ENCODE data around the gene OR10H5.
A peak's percentile ranks its signal among the peaks of the same experiment; 100 is the strongest.
"Not testable (repeated sequence)": the region's sequence is repeated elsewhere in the genome, so short reads cannot be mapped to it uniquely, and the experiment has no call there.

OR10H5 gene

GRCh38 chr19:15829786-15830185 is 42.3 kb downstream of the OR10H5 start:
- ATAC-seq (no peak), DNase-seq (no peak)
- Mint-ChIP-seq H3K36me3 (ENCODE audit: low read depth) (no peaks in the 10 kb centered on the region), H3K4me1 (no peaks in the 10 kb centered on the region), H3K27ac (no peak overlapping the region), H3K27me3 (no peaks in the 10 kb centered on the region), H3K4me3 (no peak overlapping the region), H3K9me3 (no peaks in the 10 kb centered on the region)

GRCh38 chr19:15831626-15832025 is 44.2 kb downstream of the OR10H5 start:
- H3K27me3 Mint-ChIP-seq = no peaks in the 10 kb centered on the region

GRCh38 chr19:15834232-15834631 is 46.8 kb downstream of the OR10H5 start:
- not testable (repeated sequence) for H3K9me3 Mint-ChIP-seq; ATAC-seq; H3K27me3 Mint-ChIP-seq; DNase-seq; H3K36me3 Mint-ChIP-seq (ENCODE audit: low read depth); H3K4me3 Mint-ChIP-seq; H3K27ac Mint-ChIP-seq
- peaks cover 21% of the 10 kb centered on the region for H3K4me1 Mint-ChIP-seq

More at GRCh38 chr19:15831626-15832025, 44.2 kb downstream of the OR10H5 start:
- no peak overlapping the region for H3K4me3 Mint-ChIP-seq
- no peaks in the 10 kb centered on the region for H3K36me3 Mint-ChIP-seq (ENCODE audit: low read depth)
- ATAC-seq = no peak
- DNase-seq = no peak
- no peak overlapping the region for H3K27ac Mint-ChIP-seq
- H3K4me1 Mint-ChIP-seq = peaks cover 10% of the 10 kb centered on the region
- H3K9me3 Mint-ChIP-seq = no peaks in the 10 kb centered on the region

GRCh38 chr19:15835565-15836329 is 48.3 kb downstream of the OR10H5 start:
- Mint-ChIP-seq H3K4me3 (peak overlapping the region; percentile 93), H3K27ac (peak overlapping the region; percentile 98), H3K4me1 (peaks cover 24% of the 10 kb centered on the region)
- H3K36me3 Mint-ChIP-seq (ENCODE audit: low read depth); H3K9me3 Mint-ChIP-seq; H3K27me3 Mint-ChIP-seq: not testable (repeated sequence)
- DNase-seq (peak; percentile 29), ATAC-seq (peak; percentile 5)

- H3K9me3 Mint-ChIP-seq = no peaks in the 10 kb centered on the region
- no peaks in the 10 kb centered on the region for H3K36me3 Mint-ChIP-seq (ENCODE audit: low read depth)
- DNase-seq (peak; percentile 94), ATAC-seq (peak; percentile 97)
- H3K27me3 Mint-ChIP-seq = no peaks in the 10 kb centered on the region
- peak overlapping the region; percentile 98 for H3K27ac Mint-ChIP-seq
- H3K4me3 Mint-ChIP-seq = peak overlapping the region; percentile 93
- H3K4me1 Mint-ChIP-seq = peaks cover 24% of the 10 kb centered on the region
Measured at GRCh38 chr19:15836330-15837220, 49.1 kb downstream of the OR10H5 start.

GRCh38 chr19:15837221-15837731 is 49.8 kb downstream of the OR10H5 start:
- Mint-ChIP-seq H3K4me3 (peak overlapping the region; percentile 93), H3K27ac (peak overlapping the region; percentile 98), H3K27me3 (no peaks in the 10 kb centered on the region), H3K4me1 (peaks cover 24% of the 10 kb centered on the region), H3K36me3 (ENCODE audit: low read depth) (no peaks in the 10 kb centered on the region), H3K9me3 (no peaks in the 10 kb centered on the region)
- ATAC-seq (no peak), DNase-seq (no peak)

GRCh38 chr19:15838351-15838750 is 50.9 kb downstream of the OR10H5 start:
- no peak overlapping the region for H3K27ac Mint-ChIP-seq
- ATAC-seq (no peak), DNase-seq (no peak)
- H3K27me3 Mint-ChIP-seq = no peaks in the 10 kb centered on the region
- H3K4me1 Mint-ChIP-seq = peaks cover 29% of the 10 kb centered on the region
- H3K36me3 Mint-ChIP-seq (ENCODE audit: low read depth) = no peaks in the 10 kb centered on the region
- H3K4me3 Mint-ChIP-seq = no peak overlapping the region
- no peaks in the 10 kb centered on the region for H3K9me3 Mint-ChIP-seq

GRCh38 chr19:15839888-15840287 is 52.4 kb downstream of the OR10H5 start:
- not testable (repeated sequence) for DNase-seq; H3K4me3 Mint-ChIP-seq; H3K36me3 Mint-ChIP-seq (ENCODE audit: low read depth); H3K9me3 Mint-ChIP-seq; H3K27ac Mint-ChIP-seq; H3K27me3 Mint-ChIP-seq; ATAC-seq
- H3K4me1 Mint-ChIP-seq = peaks cover 40% of the 10 kb centered on the region

- Mint-ChIP-seq H3K4me1 (peaks cover 35% of the 10 kb centered on the region), H3K4me3 (no peak overlapping the region), H3K27ac (no peak overlapping the region), H3K36me3 (ENCODE audit: low read depth) (no peaks in the 10 kb centered on the region), H3K9me3 (no peaks in the 10 kb centered on the region), H3K27me3 (no peaks in the 10 kb centered on the region)
- DNase-seq (no peak), ATAC-seq (no peak)
Measured at GRCh38 chr19:15840833-15841232, 53.4 kb downstream of the OR10H5 start.

- Mint-ChIP-seq H3K4me1 (peaks cover 29% of the 10 kb centered on the region), H3K9me3 (no peaks in the 10 kb centered on the region), H3K4me3 (no peak overlapping the region), H3K27ac (no peak overlapping the region), H3K36me3 (ENCODE audit: low read depth) (no peaks in the 10 kb centered on the region), H3K27me3 (no peaks in the 10 kb centered on the region)
- peak; percentile 17 for DNase-seq
- no peak for ATAC-seq
Measured at GRCh38 chr19:15841875-15842569, 54.6 kb downstream of the OR10H5 start.

GRCh38 chr19:15843203-15843893 is 55.9 kb downstream of the OR10H5 start:
- Mint-ChIP-seq H3K27ac (peak overlapping the region; percentile 17), H3K36me3 (ENCODE audit: low read depth) (no peaks in the 10 kb centered on the region), H3K4me3 (no peak overlapping the region), H3K4me1 (peaks cover 22% of the 10 kb centered on the region), H3K9me3 (no peaks in the 10 kb centered on the region), H3K27me3 (no peaks in the 10 kb centered on the region)
- ATAC-seq (no peak), DNase-seq (no peak)

- not testable (repeated sequence) for H3K4me3 Mint-ChIP-seq; ATAC-seq; H3K36me3 Mint-ChIP-seq (ENCODE audit: low read depth); H3K27me3 Mint-ChIP-seq; H3K9me3 Mint-ChIP-seq; DNase-seq
- peaks cover 20% of the 10 kb centered on the region for H3K4me1 Mint-ChIP-seq
- H3K27ac Mint-ChIP-seq = peak overlapping the region; percentile 17
Measured at GRCh38 chr19:15843894-15844222, 56.4 kb downstream of the OR10H5 start.

GRCh38 chr19:15846923-15847322 is 59.5 kb downstream of the OR10H5 start:
- no peaks in the 10 kb centered on the region for H3K9me3 Mint-ChIP-seq
- no peak overlapping the region for H3K27ac Mint-ChIP-seq
- no peak overlapping the region for H3K4me3 Mint-ChIP-seq
- no peaks in the 10 kb centered on the region for H3K27me3 Mint-ChIP-seq
- no peak for DNase-seq
- no peaks in the 10 kb centered on the region for H3K36me3 Mint-ChIP-seq (ENCODE audit: low read depth)
- ATAC-seq = no peak
- H3K4me1 Mint-ChIP-seq = peaks cover 17% of the 10 kb centered on the region

- ATAC-seq = no peak
- DNase-seq = no peak
- Mint-ChIP-seq H3K4me3 (no peak overlapping the region), H3K9me3 (no peaks in the 10 kb centered on the region), H3K27me3 (no peaks in the 10 kb centered on the region), H3K36me3 (ENCODE audit: low read depth) (no peaks in the 10 kb centered on the region), H3K27ac (no peak overlapping the region), H3K4me1 (no peaks in the 10 kb centered on the region)
Measured at GRCh38 chr19:15850385-15850784, 62.9 kb downstream of the OR10H5 start.
